Activated T-helper 1 cell treated with anti-CD3 and anti-CD28 coated beads, Interleukin-12 subunit alpha, Interleukin-12 subunit beta, Interleukin-2, Interleukin-4 antibody, amounts not matched to agents 30 ng/mL and 10 ng/mL and 1 ng/mL, durations not matched to agents 14 hours and 24 hours and 36 hours (primary cell): ENCODE data around the gene KCNC4. TPM values are rescaled to one million over a fixed set of nuclear protein-coding genes. Genes with fewer than 3 reads are reported as not detected.

ENCODE experiments used
- DNase-seq: peaks from one replicate; pipeline ENCODE4 v3.0.0; 2021; ENCODE audit warnings: low spot score
- H3K27ac Mint-ChIP-seq: one replicate; pipeline ENCODE4 v1.8.0; 2021; ENCODE audit warnings: mild to moderate bottlenecking, mixed read lengths
- H3K27me3 Mint-ChIP-seq: one replicate; pipeline ENCODE4 v1.8.0; 2022; ENCODE audit warnings: mild to moderate bottlenecking, moderate library complexity, mixed read lengths; ENCODE audit not compliant: insufficient read depth
- H3K36me3 Mint-ChIP-seq: one replicate; pipeline ENCODE4 v1.8.0; 2021; ENCODE audit warnings: low read depth, mixed read lengths
- H3K4me1 Mint-ChIP-seq: one replicate; pipeline ENCODE4 v1.8.0; 2021; ENCODE audit warnings: low read depth, mixed read lengths
- H3K4me3 Mint-ChIP-seq: one replicate; pipeline ENCODE4 v1.8.0; 2021; ENCODE audit warnings: mild to moderate bottlenecking, moderate library complexity, mixed read lengths
- H3K9me3 Mint-ChIP-seq: one replicate; pipeline ENCODE4 v1.8.0; 2021; ENCODE audit warnings: mixed read lengths
- intact Hi-C: fragments of 100-400 bp; cut with micrococcal nuclease; formaldehyde crosslinking; loops from one replicate; pipeline ENCODE4 v1.15.1; 2024
- total RNA-seq: library from RNA; stranded (reverse); gene quantifications from 2 replicates; pipeline ENCODE4 v1.2.3, GENCODE V29; 2022

Gene KCNC4
- total RNA-seq, 1 donor from 2014 or later = 11.8 TPM

- intact Hi-C loops = no loop called here
- H3K36me3 Mint-ChIP-seq = no peaks in the 10 kb centered on the region
- no peaks in the 10 kb centered on the region for H3K27me3 Mint-ChIP-seq
- H3K4me3 Mint-ChIP-seq = no peak overlapping the region
- no peak overlapping the region for H3K27ac Mint-ChIP-seq
- no peak for DNase-seq
- no peaks in the 10 kb centered on the region for H3K9me3 Mint-ChIP-seq
- peaks cover 22% of the 10 kb centered on the region for H3K4me1 Mint-ChIP-seq
These were observed 33.5 kb downstream of the KCNC4 start for GRCh38 chr1:110243574-110243973.

DNA sequence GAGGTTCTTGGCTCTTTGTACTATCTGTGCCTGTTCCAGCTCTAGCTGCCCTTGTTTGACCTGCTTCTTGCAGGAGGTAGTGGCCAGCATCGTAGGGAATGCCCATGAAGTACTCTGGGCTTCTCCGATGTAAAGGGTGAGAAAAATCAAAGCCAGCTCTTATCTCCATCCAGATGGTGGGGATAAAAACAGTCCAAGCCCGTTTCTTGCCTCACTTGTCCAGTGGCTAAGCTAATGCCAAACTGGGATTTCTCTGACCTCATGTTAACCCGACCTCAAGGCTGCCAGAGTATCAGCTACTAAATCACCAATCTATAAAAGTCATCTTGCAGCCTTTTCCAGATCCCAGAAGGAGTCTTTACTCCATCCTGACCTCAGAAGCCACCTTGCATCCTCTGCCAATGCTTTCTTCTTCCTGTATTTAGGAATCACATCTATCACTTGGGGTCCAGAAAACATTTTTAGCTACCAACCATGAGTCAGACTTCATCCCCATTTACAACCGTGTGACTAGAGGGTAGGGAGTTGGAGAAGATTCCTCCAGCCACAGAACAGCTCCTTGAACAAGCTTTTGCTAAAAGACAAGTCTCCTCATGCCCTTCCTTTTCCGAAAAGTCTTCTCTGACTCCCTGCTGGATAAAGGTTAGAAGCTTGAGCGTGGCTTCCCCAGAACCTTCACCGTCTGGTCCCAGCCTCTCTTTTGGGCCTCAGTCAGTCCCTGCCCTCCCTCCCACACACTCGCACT lies 35.9 kb downstream of the KCNC4 start:
- peaks cover 8% of the 10 kb centered on the region for H3K4me1 Mint-ChIP-seq
- no peaks in the 10 kb centered on the region for H3K27me3 Mint-ChIP-seq
- H3K36me3 Mint-ChIP-seq = no peaks in the 10 kb centered on the region
- no peak overlapping the region for H3K27ac Mint-ChIP-seq
- intact Hi-C loops = no loop called here
- H3K4me3 Mint-ChIP-seq = no peak overlapping the region
- H3K9me3 Mint-ChIP-seq = no peaks in the 10 kb centered on the region
- DNase-seq = no peak

DNA sequence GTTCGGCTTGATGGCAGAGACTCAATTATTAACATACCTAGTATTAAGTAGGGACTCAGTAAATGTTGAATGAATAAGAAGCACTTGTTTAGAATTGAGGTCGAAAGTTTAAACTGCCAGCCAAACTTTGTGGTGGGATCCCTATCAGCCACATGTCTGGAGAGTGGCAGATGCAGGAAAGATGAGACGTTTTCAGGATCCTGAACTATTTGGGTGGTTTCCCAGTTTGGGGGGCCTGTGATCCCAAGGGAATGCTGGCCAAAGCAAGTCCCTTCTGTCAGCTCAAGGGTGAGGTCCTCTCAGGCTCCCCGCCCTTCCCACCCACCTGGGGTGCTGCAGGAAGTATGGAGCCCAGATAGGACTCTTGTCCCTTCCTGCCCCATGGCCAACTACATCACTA lies 38.6 kb downstream of the KCNC4 start:
- no peak overlapping the region for H3K4me3 Mint-ChIP-seq
- peaks cover 2% of the 10 kb centered on the region for H3K4me1 Mint-ChIP-seq
- no peaks in the 10 kb centered on the region for H3K9me3 Mint-ChIP-seq
- H3K27me3 Mint-ChIP-seq = no peaks in the 10 kb centered on the region
- H3K27ac Mint-ChIP-seq = no peak overlapping the region
- DNase-seq = no peak
- no peaks in the 10 kb centered on the region for H3K36me3 Mint-ChIP-seq
- intact Hi-C loops = no loop called here

GRCh38 chr1:110249256-110249655 lies 39.1 kb downstream of the KCNC4 start:
- Mint-ChIP-seq H3K9me3 (no peaks in the 10 kb centered on the region), H3K4me1 (no peaks in the 10 kb centered on the region), H3K4me3 (no peak overlapping the region), H3K27me3 (no peaks in the 10 kb centered on the region), H3K36me3 (no peaks in the 10 kb centered on the region), H3K27ac (no peak overlapping the region)
- intact Hi-C loops = no loop called here
- DNase-seq = no peak

- Mint-ChIP-seq H3K4me1 (peaks cover under 1% of the 10 kb centered on the region), H3K36me3 (no peaks in the 10 kb centered on the region), H3K4me3 (no peak overlapping the region), H3K27ac (no peak overlapping the region), H3K9me3 (no peaks in the 10 kb centered on the region), H3K27me3 (no peaks in the 10 kb centered on the region)
- no peak for DNase-seq
- intact Hi-C loops = no loop called here
These were observed 39.9 kb downstream of the KCNC4 start for GRCh38 chr1:110250008-110250407.

DNA sequence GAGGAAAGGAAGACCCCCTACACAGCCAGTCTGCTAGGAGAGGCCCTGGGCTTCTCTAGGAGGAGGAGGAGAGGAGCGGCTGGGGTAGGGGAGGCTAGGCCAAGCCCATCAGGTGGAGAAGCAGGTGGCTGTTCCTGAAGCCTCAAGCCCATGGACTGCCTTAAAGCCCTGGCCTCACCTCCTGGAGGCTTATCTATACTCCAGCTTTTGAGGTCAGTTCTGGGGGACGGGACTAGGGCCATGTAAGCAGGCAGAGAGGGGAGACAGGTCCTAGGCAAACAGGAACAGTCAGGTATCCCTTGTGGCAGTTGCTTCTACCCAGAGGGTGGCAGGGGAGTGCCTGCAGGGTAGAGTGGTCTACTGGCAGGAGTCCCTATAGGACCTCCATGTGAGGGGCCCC lies 40.6 kb downstream of the KCNC4 start:
- H3K4me1 Mint-ChIP-seq = peaks cover 8% of the 10 kb centered on the region
- intact Hi-C loops = no loop called here
- H3K27ac Mint-ChIP-seq = no peak overlapping the region
- no peaks in the 10 kb centered on the region for H3K27me3 Mint-ChIP-seq
- H3K4me3 Mint-ChIP-seq = no peak overlapping the region
- H3K9me3 Mint-ChIP-seq = no peaks in the 10 kb centered on the region
- no peaks in the 10 kb centered on the region for H3K36me3 Mint-ChIP-seq
- no peak for DNase-seq

GRCh38 chr1:110253213-110253612 lies 43.1 kb downstream of the KCNC4 start:
- intact Hi-C loops = no loop called here
- Mint-ChIP-seq H3K36me3 (no peaks in the 10 kb centered on the region), H3K27me3 (no peaks in the 10 kb centered on the region), H3K4me1 (peaks cover 9% of the 10 kb centered on the region), H3K27ac (no peak overlapping the region), H3K9me3 (no peaks in the 10 kb centered on the region), H3K4me3 (no peak overlapping the region)
- no peak for DNase-seq

DNA sequence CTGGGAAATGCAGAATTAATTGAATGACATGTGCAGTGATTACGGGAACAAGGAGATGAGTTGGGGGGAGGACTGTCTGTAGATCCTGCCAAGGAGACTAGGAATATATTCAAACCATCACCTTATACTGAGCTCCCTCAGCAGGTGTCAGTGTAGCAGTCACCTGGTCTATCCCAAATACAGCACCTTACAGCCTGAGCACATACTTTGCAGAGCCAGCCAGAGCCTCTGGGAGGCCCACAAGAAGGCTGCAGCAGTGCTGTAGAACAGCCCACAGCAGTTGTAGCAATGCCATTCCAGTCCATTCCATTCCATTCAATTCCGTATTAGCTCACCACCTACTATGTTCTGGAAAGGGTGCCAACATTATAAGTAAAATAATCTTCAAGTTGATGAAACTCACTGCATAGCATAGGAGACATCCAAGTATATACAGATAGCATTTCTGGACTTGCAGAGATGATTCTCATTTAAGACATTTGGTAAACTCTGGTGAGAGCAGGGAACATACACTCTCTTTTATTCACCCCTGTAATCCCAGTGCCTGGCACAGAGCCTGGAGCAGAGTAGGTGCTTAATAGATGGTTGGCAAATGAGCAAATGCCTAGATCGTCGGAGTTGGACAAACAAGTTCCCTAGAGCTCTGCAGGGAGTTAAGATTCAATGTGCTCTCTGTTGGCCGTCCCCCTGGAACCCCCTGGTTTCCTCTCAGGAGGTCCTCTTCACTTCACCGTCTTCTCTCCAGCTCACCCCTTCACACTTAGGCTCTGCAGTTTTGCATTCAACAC lies 44.7 kb downstream of the KCNC4 start:
- Mint-ChIP-seq H3K36me3 (no peaks in the 10 kb centered on the region), H3K4me3 (no peak overlapping the region), H3K27ac (no peak overlapping the region), H3K9me3 (no peaks in the 10 kb centered on the region), H3K27me3 (no peaks in the 10 kb centered on the region), H3K4me1 (peaks cover 9% of the 10 kb centered on the region)
- DNase-seq = no peak
- intact Hi-C loops = no loop called here

- H3K4me3 Mint-ChIP-seq = no peak overlapping the region
- no peaks in the 10 kb centered on the region for H3K36me3 Mint-ChIP-seq
- H3K27ac Mint-ChIP-seq = no peak overlapping the region
- H3K4me1 Mint-ChIP-seq = peaks cover 9% of the 10 kb centered on the region
- DNase-seq = no peak
- intact Hi-C loops = no loop called here
- no peaks in the 10 kb centered on the region for H3K27me3 Mint-ChIP-seq
- no peaks in the 10 kb centered on the region for H3K9me3 Mint-ChIP-seq
These were observed 45.3 kb downstream of the KCNC4 start for GRCh38 chr1:110255392-110255787.

GRCh38 chr1:110258734-110259133 lies 48.6 kb downstream of the KCNC4 start:
- Mint-ChIP-seq H3K4me3 (no peak overlapping the region), H3K4me1 (peaks cover 16% of the 10 kb centered on the region), H3K27ac (no peak overlapping the region), H3K9me3 (no peaks in the 10 kb centered on the region), H3K27me3 (no peaks in the 10 kb centered on the region), H3K36me3 (no peaks in the 10 kb centered on the region)
- no peak for DNase-seq
- intact Hi-C loops = no loop called here

GRCh38 chr1:110259770-110260169 lies 49.7 kb downstream of the KCNC4 start:
- Mint-ChIP-seq H3K27ac (no peak overlapping the region), H3K36me3 (no peaks in the 10 kb centered on the region), H3K27me3 (no peaks in the 10 kb centered on the region), H3K9me3 (no peaks in the 10 kb centered on the region), H3K4me1 (peaks cover 16% of the 10 kb centered on the region), H3K4me3 (no peak overlapping the region)
- intact Hi-C loops = no loop called here
- DNase-seq = no peak
